GM10248 (cell line): ENCODE measurements around the gene CNOT11.

Experiments
- CTCF ChIA-PET: fragments of 300-600 bp; sonication (Branson Sonifier 250); formaldehyde crosslinking; extraction: SDS; loops from one replicate; lab custom pipeline; 2021; ENCODE audit warnings: antibody characterized with exemption; lab: Yijun Ruan, JAX
- POLR2A ChIA-PET: fragments of 350-650 bp; sonication (Branson Sonifier 250); formaldehyde crosslinking; extraction: SDS; loops from one replicate; lab custom pipeline; 2020; ENCODE audit warnings: antibody characterized with exemption; lab: Yijun Ruan, JAX
- DNase-seq: peaks from one replicate; pipeline ENCODE4 v3.0.0; 2012; ENCODE audit errors: extremely low spot score
- CTCF ChIP-seq: IDR thresholded peaks from 2 replicates; pipeline ENCODE4 v1.5.1; 2012; ENCODE audit warnings: mild to moderate bottlenecking, low read depth; ENCODE audit errors: extremely low read depth, missing control alignments, control extremely low read depth

CNOT11 gene

GRCh38 chr2:101262142-101262541 lies 9.5 kb downstream of the CNOT11 start:
- POLR2A ChIA-PET, result no interaction called here
- CTCF ChIA-PET, result interaction anchor here (0.9 to 1.9 kb wide), 2 partner anchors 9 kb away, joined by 3 to 5 read pairs; partner anchors contain the start of gene CNOT11
- no peak for TF ChIP-seq CTCF
- DNase-seq, result no peak

DNA sequence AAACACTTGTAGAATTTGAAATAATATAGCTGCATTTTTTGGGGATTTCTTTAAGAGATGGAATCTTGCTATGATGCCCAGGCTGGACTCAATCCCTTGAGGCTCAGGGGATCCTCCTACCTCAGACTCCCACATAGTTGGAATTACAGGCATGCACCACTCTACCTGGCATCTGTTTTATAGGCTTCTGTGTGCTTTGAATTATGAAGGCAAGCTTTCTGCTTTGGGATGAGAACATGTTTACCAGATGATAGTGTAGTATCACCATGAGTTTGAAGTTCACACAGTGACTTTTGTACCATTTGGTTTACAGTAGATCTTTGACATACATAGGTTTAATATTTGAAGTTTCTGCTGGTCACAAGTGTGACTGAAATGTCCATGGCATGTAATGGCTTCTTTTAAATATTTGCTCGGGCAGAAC lies 10.7 kb downstream of the CNOT11 start:
- ChIA-PET POLR2A (no interaction called here), CTCF (interaction anchor here (1.9 kb wide), 1 partner anchor 10 kb away, joined by 5 read pairs; the partner anchor contains the start of gene CNOT11)
- no peak for TF ChIP-seq CTCF
- DNase-seq, result no peak

DNA sequence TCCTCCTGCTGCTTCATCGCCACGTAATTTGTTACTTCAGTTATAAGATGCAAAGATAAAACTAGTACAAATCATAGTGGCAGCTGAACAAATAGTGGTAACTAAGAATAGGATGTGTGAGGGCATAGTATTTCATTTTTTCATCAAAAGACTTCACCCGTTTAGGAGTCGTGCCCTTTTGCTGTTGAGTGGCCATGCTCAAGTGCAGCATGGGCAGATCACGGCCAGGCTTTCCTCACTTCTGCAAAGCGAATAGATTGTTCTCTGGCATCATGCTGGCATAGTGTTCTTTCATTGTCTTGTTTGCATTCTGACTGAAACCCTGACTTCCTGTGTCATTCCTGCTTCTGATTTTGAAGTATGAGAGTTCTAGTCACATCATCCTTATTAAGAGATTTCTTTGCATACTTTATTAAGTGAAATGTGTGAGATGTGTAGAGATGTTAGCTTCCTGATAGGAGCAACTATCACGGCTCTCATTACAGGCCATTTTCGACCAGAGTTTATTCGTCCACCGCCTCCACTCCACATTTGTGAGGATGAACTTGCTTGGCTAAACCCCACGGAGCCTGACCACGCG lies 11.8 kb downstream of the CNOT11 start:
- POLR2A ChIA-PET, result no interaction called here
- CTCF ChIA-PET, result no interaction called here
- no peak for DNase-seq
- TF ChIP-seq CTCF, result no peak

DNA sequence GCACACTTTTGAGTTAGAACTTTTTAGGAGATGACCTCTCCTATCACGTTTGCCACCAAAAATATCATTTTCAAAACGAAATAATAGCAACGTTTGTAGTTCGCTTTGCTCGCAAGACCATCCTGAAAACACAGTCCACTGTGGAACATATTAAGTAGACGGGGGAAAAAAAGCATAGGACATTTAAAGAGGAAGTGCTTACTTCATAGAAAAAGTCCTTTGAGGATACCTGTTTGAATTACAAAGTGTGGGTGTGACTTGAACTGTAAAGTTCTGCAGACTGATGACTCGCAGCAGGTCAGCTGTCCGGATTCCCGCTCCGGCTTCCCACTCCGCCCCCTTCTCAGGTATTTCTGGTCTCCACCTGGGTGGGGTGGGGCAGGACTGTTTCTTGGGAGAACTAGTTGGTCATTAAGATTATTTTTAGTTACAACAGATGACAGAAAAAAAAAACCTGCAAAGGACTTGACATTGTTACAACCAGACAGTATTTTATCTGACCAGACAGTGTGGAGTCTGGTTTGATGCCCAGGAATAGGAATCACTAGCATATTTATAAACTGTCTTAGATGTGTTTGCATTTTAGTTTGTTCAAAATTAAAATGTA lies 13.3 kb downstream of the CNOT11 start:
- no peak for TF ChIP-seq CTCF
- no peak for DNase-seq
- POLR2A ChIA-PET, result no interaction called here
- CTCF ChIA-PET, result interaction anchor here (1.1 to 1.5 kb wide), 2 partner anchors 12 to 33 kb away, joined by 4 to 5 read pairs; no protein-coding TSS in a partner anchor

GRCh38 chr2:101267671-101268656 lies 15.3 kb downstream of the CNOT11 start:
- no peak for TF ChIP-seq CTCF
- peak; percentile 34 for DNase-seq
- ChIA-PET CTCF (interaction anchor here (0.9 to 1.5 kb wide), 6 partner anchors 9 to 973 kb away, joined by 3 to 7 read pairs (median 4); no protein-coding TSS in a partner anchor), POLR2A (no interaction called here)

DNA sequence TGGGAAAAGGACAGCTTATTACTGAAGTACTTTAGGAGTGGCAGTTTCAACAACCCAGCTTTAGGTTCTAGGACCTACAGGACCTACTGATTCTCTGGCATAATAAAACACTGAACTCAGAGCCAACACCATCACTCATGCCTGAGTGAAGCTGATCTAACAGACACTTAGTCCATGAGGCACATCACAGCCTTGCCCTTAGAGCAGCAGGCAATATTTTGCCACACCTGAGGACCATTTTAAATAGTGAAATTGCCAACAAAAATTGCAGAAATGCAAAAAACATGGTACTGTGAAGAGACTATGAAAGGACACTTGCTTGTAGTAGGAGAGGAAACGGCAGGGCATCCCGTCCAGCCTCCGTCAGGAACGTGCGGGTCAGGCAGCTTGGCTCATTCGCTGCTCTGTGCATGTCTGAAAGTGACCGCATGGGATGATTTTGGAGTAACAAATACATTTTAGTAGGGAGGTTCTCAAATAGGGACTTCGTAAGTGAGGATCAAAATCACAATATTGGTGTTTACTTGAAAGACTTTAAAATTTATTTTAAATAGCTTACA lies 18.1 kb downstream of the CNOT11 start:
- DNase-seq, result no peak
- TF ChIP-seq CTCF, result no peak
- POLR2A ChIA-PET, result no interaction called here
- CTCF ChIA-PET, result interaction anchor here (0.8 to 1.6 kb wide), 7 partner anchors 8 to 49 kb away, joined by 3 to 5 read pairs (median 3); partner anchors contain the start of gene RNF149
